H9 (cell line): ENCODE results near the gene COG4. TPM values are rescaled to one million over a fixed set of nuclear protein-coding genes. Genes with fewer than 3 reads are reported as not detected.

ENCODE experiments used
- DNase-seq: peaks from one replicate; pipeline ENCODE4 v3.0.0-alpha.2; 2017
- H2AFZ ChIP-seq: one replicate; pipeline ENCODE4 v1.6.1; 2013; ENCODE audit warnings: mild to moderate bottlenecking, low read length, control low read depth, moderate library complexity
- H2AK5ac ChIP-seq: 2 replicates; pipeline ENCODE4 v1.6.1; 2013; ENCODE audit warnings: low read length, control low read depth, mixed read lengths; ENCODE audit not compliant: insufficient read length
- H2BK120ac ChIP-seq: one replicate; pipeline ENCODE4 v1.6.1; 2013; ENCODE audit warnings: low read depth, mild to moderate bottlenecking, low read length, control low read depth, inconsistent platforms; ENCODE audit not compliant: poor library complexity, severe bottlenecking
- H2BK12ac ChIP-seq: 2 replicates; pipeline ENCODE4 v1.6.1; 2013; ENCODE audit warnings: low read length, control low read depth, mixed read lengths, low read depth; ENCODE audit not compliant: insufficient read length
- H2BK15ac ChIP-seq: 2 replicates; pipeline ENCODE4 v1.6.1; 2013; ENCODE audit warnings: low read depth, low read length, control low read depth
- H2BK20ac ChIP-seq: one replicate; pipeline ENCODE4 v1.6.1; 2013; ENCODE audit warnings: low read depth, mild to moderate bottlenecking, low read length, control low read depth, inconsistent platforms; ENCODE audit not compliant: poor library complexity, severe bottlenecking
- H2BK5ac ChIP-seq: 2 replicates; pipeline ENCODE4 v1.6.1; 2013; ENCODE audit warnings: low read length, control low read depth, mixed read lengths; ENCODE audit not compliant: insufficient read length
- H3K14ac ChIP-seq: 2 replicates; pipeline ENCODE4 v1.6.1; 2013; ENCODE audit warnings: low read length, control low read depth; ENCODE audit not compliant: insufficient read depth
- H3K18ac ChIP-seq: 2 replicates; pipeline ENCODE4 v1.6.1; 2013; ENCODE audit warnings: low read depth, mild to moderate bottlenecking, mixed read lengths, low read length, control low read depth; ENCODE audit not compliant: insufficient read length
- H3K23ac ChIP-seq: 2 replicates; pipeline ENCODE4 v1.6.1; 2013; ENCODE audit warnings: low read length, control low read depth, mixed read lengths, low read depth; ENCODE audit not compliant: insufficient read length
- H3K23me2 ChIP-seq: 2 replicates; pipeline ENCODE4 v1.6.1; 2013; ENCODE audit warnings: low read depth, mild to moderate bottlenecking, mixed read lengths, low read length, control low read depth; ENCODE audit not compliant: insufficient read length, poor library complexity, severe bottlenecking
- H3K27ac ChIP-seq: 2 replicates; pipeline ENCODE4 v1.5.1; 2013; ENCODE audit warnings: low read length, control low read depth, mixed read lengths, low read depth; ENCODE audit not compliant: insufficient read length
- H3K27me3 ChIP-seq: 2 replicates; pipeline ENCODE4 v1.6.1; 2013; ENCODE audit warnings: low read length, control low read depth, inconsistent platforms; ENCODE audit not compliant: insufficient read depth
- H3K4ac ChIP-seq: 2 replicates; pipeline ENCODE4 v1.6.1; 2013; ENCODE audit warnings: low read depth, mild to moderate bottlenecking, control low read depth, inconsistent platforms, low read length, moderate library complexity
- H3K4me1 ChIP-seq: 2 replicates; pipeline ENCODE4 v1.6.1; 2013; ENCODE audit warnings: low read length, control low read depth, inconsistent platforms; ENCODE audit not compliant: insufficient read depth
- H3K4me2 ChIP-seq: 2 replicates; pipeline ENCODE4 v1.6.1; 2013; ENCODE audit warnings: low read length, control low read depth, mixed read lengths; ENCODE audit not compliant: insufficient read length, insufficient read depth
- H3K56ac ChIP-seq: 2 replicates; pipeline ENCODE4 v1.6.1; 2013; ENCODE audit warnings: low read depth, mild to moderate bottlenecking, mixed read lengths, low read length, control low read depth; ENCODE audit not compliant: insufficient read length
- H3K79me1 ChIP-seq: 2 replicates; pipeline ENCODE4 v1.6.1; 2013; ENCODE audit warnings: low read depth, mild to moderate bottlenecking, moderate library complexity, low read length, control low read depth, inconsistent platforms; ENCODE audit not compliant: insufficient read depth, poor library complexity, severe bottlenecking
- H3K79me2 ChIP-seq: 2 replicates; pipeline ENCODE4 v1.6.1; 2013; ENCODE audit warnings: low read length, control low read depth, inconsistent platforms; ENCODE audit not compliant: insufficient read depth
- H3K9ac ChIP-seq: 2 replicates; pipeline ENCODE4 v1.6.1; 2013; ENCODE audit warnings: low read length, control low read depth, mixed read lengths; ENCODE audit not compliant: insufficient read length; ENCODE audit errors: extremely low read depth
- H3K9me3 ChIP-seq: one replicate; pipeline ENCODE4 v1.6.1; 2013; ENCODE audit warnings: low read depth, low read length, inconsistent platforms; ENCODE audit not compliant: control insufficient read depth
- H3T11ph ChIP-seq: one replicate; pipeline ENCODE4 v1.6.1; 2013; ENCODE audit warnings: mild to moderate bottlenecking, low read length, control low read depth, inconsistent platforms
- H4K20me1 ChIP-seq: one replicate; pipeline ENCODE4 v1.6.1; 2013; ENCODE audit not compliant: control insufficient read depth, insufficient read length, insufficient read depth
- H4K5ac ChIP-seq: 2 replicates; pipeline ENCODE4 v1.6.1; 2013; ENCODE audit warnings: low read depth, mild to moderate bottlenecking, mixed read lengths, low read length, control low read depth; ENCODE audit not compliant: insufficient read length
- H4K8ac ChIP-seq: replicated peaks from 2 replicates; pipeline ENCODE4 v1.6.1; 2013; ENCODE audit warnings: low read length, control low read depth, mixed read lengths, low read depth; ENCODE audit not compliant: insufficient read length
- H4K91ac ChIP-seq: 2 replicates; pipeline ENCODE4 v1.6.1; 2013; ENCODE audit warnings: low read depth, mild to moderate bottlenecking, moderate library complexity, mixed read lengths, low read length, control low read depth; ENCODE audit not compliant: insufficient read length
- H3K27ac Mint-ChIP-seq, 3 experiments: 2 replicates in 2 of 3; 3 replicates in 1 of 3; pipeline ENCODE4 v1.8.0; 2020 to 2021; ENCODE audit warnings: mixed read lengths in 3 of 3, mild to moderate bottlenecking in 1 of 3, moderate library complexity in 1 of 3
- H3K27me3 Mint-ChIP-seq: 2 replicates; pipeline ENCODE4 v1.8.0; 2021; ENCODE audit warnings: low read depth, mild to moderate bottlenecking, moderate library complexity, mixed read lengths
- H3K36me3 Mint-ChIP-seq, 3 experiments: 2 replicates in 2 of 3; 3 replicates in 1 of 3; pipeline ENCODE4 v1.8.0; 2020 to 2021; ENCODE audit warnings: low read depth in 3 of 3, mixed read lengths in 3 of 3; ENCODE audit not compliant: insufficient read depth in 1 of 3
- H3K4me1 Mint-ChIP-seq, 2 experiments: 2 replicates each; pipeline ENCODE4 v1.8.0; 2020; ENCODE audit warnings: mixed read lengths in 2 of 2
- H3K4me3 Mint-ChIP-seq, 2 experiments: 2 replicates in 1 of 2; 3 replicates in 1 of 2; pipeline ENCODE4 v1.8.0; 2020 to 2021; ENCODE audit warnings: mild to moderate bottlenecking in 2 of 2, mixed read lengths in 2 of 2, moderate library complexity in 1 of 2
- H3K9me3 Mint-ChIP-seq, 2 experiments: 2 replicates in 1 of 2; 3 replicates in 1 of 2; pipeline ENCODE4 v1.8.0; 2020; ENCODE audit warnings: mild to moderate bottlenecking in 2 of 2, mixed read lengths in 2 of 2, moderate library complexity in 1 of 2
- WGBS: extraction: QIAGEN DNeasy Blood & Tissue Kit; methylation state at CpG from one replicate; pipeline ENCODE4 v1.1.7; 2013; ENCODE audit warnings: missing lambda C conversion rate, low lambda C conversion rate, mixed read lengths; ENCODE audit not compliant: insufficient read length; ENCODE audit errors: extremely low coverage; 5-methylcytosine and 5-hydroxymethylcytosine counted together
- total RNA-seq: library from RNA; stranded (reverse); gene quantifications from 2 replicates; pipeline ENCODE4 v1.2.1, GENCODE V29; 2021
- TF ChIP-seq, protein P1 (sequence below): fragments of 200-600 bp; sonication (generic); conservative IDR thresholded peaks from 3 replicates; pipeline ENCODE4 v1.8.0; 2021; ENCODE audit warnings: antibody characterized with exemption, mild to moderate bottlenecking

Gene COG4
- total RNA-seq, 1 experiment from 2014 or later, result 51.9 TPM

DNA sequence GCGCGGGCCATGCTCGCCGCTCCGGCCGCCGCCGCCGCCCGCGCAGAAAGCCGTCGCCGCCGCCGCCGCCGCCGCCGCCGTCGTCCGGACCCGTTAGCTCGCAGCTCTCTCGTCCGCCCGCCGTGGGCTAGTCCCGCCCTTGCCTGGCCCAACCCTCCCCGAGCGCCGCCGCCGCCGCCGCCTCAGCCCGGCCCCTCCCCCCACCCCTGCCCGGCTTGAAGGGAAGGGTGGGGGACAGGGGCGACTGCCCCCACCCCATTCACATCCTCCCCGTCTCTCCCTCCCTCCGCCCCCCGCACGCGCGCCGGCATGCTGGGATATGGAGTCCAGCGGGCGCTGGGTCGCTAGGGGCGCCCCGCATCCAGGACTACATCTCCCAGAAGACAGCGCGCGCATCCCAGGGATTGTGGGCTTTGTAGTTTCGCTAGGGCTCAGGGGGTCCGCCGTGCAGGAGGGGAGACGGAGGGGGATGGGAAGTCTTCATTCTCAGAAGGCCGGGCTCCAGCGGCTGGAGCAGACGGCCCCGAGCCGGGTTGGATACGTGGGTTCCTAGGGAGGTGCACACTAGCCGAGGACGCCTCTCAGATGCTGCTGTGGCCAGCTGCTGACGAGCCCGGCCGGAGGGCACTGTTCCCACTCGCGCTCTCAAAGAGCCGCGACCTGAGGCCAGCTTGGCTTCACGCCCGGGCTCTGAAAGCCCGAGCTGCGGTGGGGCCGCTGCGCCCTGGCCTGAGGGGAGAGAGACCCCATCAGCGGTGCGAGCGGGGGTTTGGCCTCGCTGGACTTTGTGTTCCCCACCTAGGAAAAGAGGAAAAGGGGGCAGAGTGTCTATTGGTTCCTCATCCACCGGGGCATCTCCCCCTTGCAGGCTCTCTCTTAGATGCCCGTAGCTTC is 84.1 kb downstream of the COG4 start, which contains the start of gene ST3GAL2:
Gene ST3GAL2 (minus strand): TSS at position 132 of the 894 bp plus-strand sequence. CDS start 40,570 bp downstream, outside the sequence.
- no peak within 1 kb of the TSS for H3K27ac ChIP-seq
- H4K8ac ChIP-seq, result no peak within 1 kb of the TSS
- DNase-seq, result peak; percentile 97
- peak within 1 kb of the TSS; percentile 50 for H3K9ac ChIP-seq
- H3K79me1 ChIP-seq, result no peaks in the 10 kb centered on the region
- Mint-ChIP-seq H3K9me3 (peaks cover 0 to 2% of the 10 kb centered on the region in 2 experiments; a peak in 1 of 5 replicates), H3K27me3 (no peaks in the 10 kb centered on the region; the same call in 1 of the 2 replicates), H3K36me3 (peaks cover 3 to 9% (median 3%) of the 10 kb centered on the region in 3 experiments; a peak in 4 of 7 replicates), H3K4me3 (peak within 1 kb of the TSS; percentile 94 to 96), H3K27ac (peak within 1 kb of the TSS; percentile 79 to 95 (median 89)), H3K4me1 (peaks cover 31 to 33% of the 10 kb centered on the region in 2 experiments)
- H2BK20ac ChIP-seq, result no peak within 1 kb of the TSS
- peak within 1 kb of the TSS; percentile 51 for H3K14ac ChIP-seq
- peaks cover 10% of the 10 kb centered on the region; the same call in 1 of the 2 replicates for H3K79me2 ChIP-seq
- peaks cover 7% of the 10 kb centered on the region for H3K4me1 ChIP-seq
- H3T11ph ChIP-seq, result no peak within 1 kb of the TSS
- no peak within 1 kb of the TSS for H4K91ac ChIP-seq
- no peak within 1 kb of the TSS for H3K56ac ChIP-seq
- H2BK12ac ChIP-seq, result no peak within 1 kb of the TSS
- H2BK120ac ChIP-seq, result no peak within 1 kb of the TSS
- peak within 1 kb of the TSS; percentile 91 for H3K4me2 ChIP-seq
- TF ChIP-seq, protein P1, sequence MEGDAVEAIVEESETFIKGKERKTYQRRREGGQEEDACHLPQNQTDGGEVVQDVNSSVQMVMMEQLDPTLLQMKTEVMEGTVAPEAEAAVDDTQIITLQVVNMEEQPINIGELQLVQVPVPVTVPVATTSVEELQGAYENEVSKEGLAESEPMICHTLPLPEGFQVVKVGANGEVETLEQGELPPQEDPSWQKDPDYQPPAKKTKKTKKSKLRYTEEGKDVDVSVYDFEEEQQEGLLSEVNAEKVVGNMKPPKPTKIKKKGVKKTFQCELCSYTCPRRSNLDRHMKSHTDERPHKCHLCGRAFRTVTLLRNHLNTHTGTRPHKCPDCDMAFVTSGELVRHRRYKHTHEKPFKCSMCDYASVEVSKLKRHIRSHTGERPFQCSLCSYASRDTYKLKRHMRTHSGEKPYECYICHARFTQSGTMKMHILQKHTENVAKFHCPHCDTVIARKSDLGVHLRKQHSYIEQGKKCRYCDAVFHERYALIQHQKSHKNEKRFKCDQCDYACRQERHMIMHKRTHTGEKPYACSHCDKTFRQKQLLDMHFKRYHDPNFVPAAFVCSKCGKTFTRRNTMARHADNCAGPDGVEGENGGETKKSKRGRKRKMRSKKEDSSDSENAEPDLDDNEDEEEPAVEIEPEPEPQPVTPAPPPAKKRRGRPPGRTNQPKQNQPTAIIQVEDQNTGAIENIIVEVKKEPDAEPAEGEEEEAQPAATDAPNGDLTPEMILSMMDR, result no peak
- peaks cover 11% of the 10 kb centered on the region for H3K23me2 ChIP-seq
- peak within 1 kb of the TSS; percentile 54 for H3K18ac ChIP-seq
- H3K23ac ChIP-seq, result no peak within 1 kb of the TSS
- H2AK5ac ChIP-seq, result no peak within 1 kb of the TSS
- no peak within 1 kb of the TSS for H4K5ac ChIP-seq
- H4K20me1 ChIP-seq, result no peaks in the 10 kb centered on the region
- no CpG with 5 or more reads among the region's 86 CpGs for WGBS
- H3K27me3 ChIP-seq, result no peaks in the 10 kb centered on the region
- no peak within 1 kb of the TSS for H3K4ac ChIP-seq
- no peak within 1 kb of the TSS for H2BK5ac ChIP-seq
- H2AFZ ChIP-seq, result no peak within 1 kb of the TSS
- no peaks in the 10 kb centered on the region for H3K9me3 ChIP-seq
- no peak within 1 kb of the TSS for H2BK15ac ChIP-seq
